HG03565 (cell line): ENCODE measurements around the gene DLEU7.

Experiments
- ATAC-seq: cut with Tn5 transposase; IDR thresholded peaks from one replicate; pipeline ENCODE4 v1.9.1; 2021; ENCODE audit warnings: mild to moderate bottlenecking, moderate library complexity; ENCODE audit not compliant: unreplicated experiment

DLEU7 gene

DNA sequence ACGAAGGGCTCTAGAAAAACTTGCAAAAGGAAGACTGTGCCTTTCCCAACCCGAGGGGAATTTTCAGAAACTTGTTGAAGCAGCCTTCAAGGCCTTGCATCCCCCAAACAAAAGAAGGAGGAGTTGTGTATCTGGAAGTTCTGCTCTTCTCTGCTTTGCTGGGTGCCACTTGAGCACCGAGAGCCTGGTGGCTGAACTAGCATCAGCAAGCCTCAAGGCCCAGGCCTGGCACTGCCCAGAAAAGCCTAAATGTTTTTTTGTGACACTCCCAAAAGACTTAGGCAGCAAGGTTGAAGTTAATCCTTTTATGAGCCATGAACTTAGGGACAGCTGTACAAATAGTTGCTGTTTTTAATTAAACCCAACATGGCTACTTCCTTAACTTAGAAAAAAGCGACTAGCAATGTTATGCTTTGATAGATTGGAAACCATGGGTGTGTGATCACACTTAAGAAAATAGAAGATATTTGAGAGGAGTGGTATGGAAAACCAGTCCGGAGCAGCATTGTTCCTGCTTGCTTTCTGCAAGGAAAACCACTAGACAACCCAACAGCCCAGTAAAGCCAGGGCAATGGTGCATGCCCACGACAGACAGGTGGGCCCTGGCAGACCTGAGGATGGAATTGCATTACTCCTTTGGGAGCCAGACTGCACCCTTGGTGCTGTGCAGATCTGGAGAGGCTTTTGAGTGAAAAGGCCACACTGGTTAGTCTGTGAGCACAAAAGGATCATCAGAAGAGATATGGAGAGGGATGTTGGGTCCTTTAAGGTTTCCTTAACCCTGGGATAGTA, 788 bp upstream of the DLEU7 start:
- no peak for ATAC-seq

DNA sequence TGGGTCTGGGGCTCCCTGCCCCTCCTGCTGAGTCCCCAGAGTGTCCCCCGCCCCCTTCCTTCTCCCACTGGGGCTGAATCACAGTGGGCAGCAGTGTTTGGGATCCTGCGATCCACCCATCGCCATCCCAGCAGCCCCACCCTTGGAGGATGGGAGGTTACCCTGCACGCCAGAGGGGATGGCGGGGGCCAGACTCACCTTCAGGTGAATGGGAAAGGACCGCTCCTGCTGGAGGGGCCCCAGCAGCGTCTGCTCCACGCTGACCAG, 569 bp downstream of the DLEU7 start:
- ATAC-seq = no peak

DNA sequence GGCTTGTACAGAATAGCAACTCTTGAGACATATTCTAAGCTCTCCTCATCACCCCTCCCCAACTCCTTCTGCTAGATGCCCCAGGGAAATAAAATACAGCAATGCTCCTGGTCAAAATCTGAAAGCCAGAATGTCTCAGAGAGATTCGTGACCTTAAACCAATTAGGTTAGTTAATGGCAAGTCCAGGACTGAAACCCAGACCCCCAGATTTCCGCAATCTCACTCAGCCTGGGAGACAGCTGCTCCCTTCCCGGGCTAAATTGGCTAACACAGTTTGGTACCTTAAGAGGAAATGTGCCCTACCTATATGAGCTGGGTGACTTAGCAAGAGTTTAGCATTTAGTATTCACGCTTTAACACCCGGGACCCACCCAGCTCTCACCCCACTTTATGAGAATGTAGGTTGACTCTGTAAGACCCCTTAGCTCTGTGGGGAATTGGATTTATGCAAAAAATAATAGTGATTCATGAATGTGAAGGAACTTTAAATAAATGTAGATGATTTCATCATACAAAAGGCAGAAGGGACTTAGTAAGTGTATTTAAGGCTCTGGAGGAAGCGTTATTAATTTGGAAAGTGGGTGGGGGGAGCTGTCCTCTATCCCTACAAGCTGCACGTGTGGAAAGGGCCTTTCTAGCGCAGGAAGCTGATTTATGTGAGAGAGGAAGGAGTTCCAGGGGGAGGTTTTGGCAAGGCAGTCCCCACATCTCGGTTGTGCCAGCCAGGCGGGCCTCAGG, 1.1 kb downstream of the DLEU7 start:
- ATAC-seq = no peak

DNA sequence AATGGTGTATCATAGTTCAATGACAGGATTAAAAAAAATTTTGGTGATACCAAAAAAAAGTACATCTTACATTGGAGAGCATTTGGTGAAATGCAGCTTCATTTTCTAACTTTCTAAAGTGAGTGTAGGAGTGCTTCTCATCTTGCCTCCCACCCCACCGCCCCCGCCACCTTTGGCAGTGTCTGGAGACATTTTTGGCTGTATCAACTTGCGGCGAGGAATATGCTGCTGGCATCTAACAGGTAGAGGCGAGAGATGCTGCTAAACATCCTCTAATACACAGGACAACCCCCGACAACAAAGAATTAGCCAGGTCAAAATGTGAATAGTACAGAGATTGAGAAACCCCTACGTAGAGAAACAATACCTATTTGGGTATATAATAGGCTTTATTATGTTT, 1.7 kb downstream of the DLEU7 start:
- no peak for ATAC-seq

DNA sequence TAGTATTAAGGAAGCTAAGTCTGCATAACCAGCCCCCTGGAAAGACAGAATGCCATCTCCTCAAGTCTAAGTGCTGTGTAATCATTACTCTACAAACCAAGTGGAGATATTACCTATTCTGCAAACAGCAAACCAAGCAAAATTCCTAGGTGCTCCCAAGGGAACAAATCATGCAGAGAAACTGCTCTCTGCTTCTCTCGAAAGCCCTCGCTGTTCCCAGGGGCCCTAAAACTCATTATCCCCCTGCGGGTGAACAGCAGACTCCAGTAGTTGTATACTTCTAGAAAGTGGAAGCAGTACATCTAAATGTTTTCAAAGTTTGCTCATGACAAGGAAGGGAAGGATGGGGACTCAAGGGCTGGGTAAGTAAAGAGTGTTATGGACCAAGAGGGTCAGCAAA, 3.2 kb downstream of the DLEU7 start:
- no peak for ATAC-seq

DNA sequence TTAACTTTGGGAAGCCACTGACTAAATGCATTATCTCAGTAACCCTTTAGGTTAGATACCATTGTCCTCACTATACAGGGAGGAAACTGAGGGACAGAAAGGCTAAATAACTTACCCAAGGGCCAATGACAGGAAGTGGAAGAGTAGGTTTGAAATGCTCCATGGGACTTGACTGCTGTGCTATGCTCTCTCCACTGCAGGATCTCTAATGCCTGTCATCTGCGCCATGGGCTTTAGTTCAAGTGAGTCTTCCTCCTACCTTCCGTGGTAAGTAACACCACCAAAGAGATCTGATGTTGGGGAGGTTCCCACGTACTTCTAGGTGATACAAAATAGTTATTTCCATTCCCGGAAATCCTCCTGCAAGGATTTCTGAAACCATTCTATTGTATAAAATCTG, 3.7 kb downstream of the DLEU7 start:
- ATAC-seq = no peak

DNA sequence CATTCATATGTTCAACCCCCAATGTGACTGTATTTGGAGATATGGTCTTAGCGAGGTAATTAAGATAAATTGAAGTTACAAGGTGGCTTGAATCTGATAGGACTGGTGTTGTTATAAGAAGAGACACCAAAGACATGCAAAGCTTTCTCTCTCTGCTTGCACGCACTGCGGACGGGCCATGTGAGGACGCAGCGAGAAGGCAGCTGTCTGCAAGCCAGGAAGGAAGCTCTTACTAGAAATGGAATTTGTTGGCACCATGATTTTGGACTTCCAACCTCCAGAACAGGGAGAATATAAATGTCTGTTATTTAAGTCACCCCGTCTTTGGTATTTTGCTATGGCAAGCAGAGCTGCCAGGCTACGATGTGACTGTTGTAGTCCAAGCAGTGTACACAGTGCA, 4.8 kb downstream of the DLEU7 start:
- ATAC-seq = no peak

DNA sequence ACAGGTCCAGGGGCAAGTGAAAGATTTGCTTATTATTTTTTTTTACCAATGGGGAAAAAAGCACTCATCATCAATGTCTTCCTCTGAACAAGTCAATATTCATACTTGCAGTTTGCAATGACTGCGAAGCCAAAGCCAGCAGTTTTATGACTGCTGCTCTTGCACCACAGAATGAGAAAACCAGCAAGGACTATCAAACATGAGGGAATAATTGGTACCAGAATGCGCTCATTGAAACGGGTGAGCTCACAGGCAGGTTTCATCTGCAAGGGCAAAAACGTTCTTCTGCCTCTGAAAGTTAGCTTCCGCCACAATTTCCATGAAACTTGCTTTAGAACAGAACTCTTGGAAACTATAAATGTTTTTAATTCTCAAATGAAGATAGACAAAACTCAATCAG, 5.5 kb downstream of the DLEU7 start:
- ATAC-seq = no peak

DNA sequence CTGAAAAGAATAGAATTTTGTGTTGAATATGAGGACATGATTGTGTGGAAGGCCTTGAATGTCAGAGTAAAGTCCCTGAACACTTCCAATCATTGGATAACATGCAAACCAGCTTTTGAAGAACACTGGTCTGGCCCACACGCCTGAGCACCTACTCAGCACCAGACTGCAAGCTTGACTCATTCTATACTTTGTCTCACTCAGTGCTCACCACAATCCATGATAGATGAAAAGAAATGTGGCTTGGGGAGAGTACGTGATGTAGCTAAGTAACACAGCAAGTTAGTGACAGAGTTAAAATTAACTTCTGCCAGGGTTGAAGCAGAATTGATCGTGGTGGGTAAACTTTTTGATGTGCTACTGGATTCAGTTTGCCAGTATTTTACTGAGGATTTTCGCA, 12.0 kb downstream of the DLEU7 start:
- ATAC-seq = no peak

DNA sequence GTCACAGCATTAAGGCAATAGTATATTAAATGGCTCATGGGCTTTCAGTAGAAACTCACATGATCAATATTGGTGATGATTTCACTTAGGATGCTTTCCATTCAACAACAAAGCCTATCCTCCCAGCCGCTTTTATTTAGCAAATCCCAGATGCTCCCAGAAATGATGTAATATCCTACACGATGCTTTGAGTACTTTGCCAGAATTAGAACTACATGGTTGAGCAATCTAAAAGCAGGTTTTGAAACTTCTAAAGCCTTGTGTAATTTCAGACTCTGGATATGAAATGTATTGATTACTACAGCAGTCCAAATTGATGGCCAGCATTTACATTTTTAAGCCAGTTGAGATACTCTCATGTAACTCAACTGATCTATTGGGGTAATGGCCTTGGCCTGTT, 13.6 kb downstream of the DLEU7 start:
- no peak for ATAC-seq

DNA sequence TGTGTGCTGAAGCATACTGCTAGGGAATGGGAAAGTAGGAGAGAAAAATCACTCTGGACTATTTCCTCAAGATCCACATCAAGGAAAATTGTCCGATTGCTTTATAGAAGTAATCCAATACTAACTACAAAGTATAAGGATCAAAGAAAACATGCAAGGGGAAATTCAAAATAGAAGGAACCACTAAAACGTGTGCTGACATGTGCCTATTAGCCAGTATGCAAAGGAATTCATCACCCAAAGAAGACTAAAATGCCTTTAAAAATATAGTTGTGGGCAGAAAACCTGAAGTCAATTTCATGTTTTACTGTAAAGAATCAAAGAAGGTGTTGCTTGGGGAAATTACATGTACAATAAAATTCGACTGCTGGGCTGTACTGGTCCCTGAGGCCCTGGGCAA, 14.3 kb downstream of the DLEU7 start:
- ATAC-seq = no peak

DNA sequence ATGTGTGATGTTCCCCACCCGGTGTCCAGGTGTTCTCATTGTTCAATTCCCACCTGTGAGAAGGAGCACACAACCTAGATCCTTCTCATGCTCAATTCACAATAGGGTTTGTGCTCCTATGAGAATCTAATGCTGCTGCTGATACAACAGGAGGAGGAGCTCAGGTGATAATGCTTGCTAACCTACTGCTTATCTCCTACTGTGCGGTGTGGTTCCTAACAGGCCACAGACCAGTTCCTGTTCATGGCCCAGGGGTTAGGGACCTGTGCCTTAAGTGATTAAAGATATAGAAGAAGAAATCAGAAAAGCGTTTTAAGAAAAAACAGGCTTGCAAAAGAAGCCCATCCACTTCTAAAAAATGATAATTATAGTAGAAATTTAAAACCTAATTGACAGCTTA, 17.5 kb downstream of the DLEU7 start:
- ATAC-seq = no peak

DNA sequence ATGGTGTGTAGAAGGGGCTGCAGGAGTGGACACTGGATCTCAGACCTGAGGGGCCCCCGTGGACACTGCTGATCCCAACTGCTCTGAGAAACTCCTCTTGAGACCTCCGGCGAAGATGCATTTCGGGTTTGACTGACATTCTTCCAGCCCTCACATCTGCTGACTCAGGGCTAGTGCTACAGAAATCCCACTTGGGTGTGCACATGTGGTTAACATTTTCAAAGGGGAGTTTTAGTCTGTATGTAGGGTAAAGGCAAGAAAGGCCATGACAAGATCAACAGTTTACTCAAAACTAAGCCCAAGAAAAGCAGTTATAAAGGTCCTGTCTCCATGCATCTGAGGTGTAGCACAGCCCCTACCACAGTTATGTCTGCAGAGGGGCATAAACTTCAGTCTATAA, 31.2 kb downstream of the DLEU7 start:
- ATAC-seq = no peak

DNA sequence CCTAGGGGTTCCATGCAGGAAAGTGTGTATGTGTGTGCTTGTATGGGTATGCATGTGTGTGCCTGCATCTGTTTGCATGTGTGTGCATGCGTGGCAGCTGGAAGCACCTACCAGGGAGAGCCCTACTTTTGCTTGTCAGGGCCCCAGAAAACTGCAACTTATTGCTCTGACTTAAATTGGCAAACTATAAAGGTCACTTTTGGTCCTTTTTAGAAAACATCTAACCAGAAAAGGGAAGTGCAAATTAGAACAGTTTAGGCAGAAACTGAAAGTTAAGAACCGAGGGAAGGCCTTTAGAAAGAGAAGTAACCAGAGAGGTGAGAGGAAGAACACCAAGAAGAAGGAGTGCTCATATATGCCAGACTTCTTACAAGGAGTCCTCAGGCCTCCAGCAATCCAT, 32.5 kb downstream of the DLEU7 start:
- peak; percentile 88 for ATAC-seq

DNA sequence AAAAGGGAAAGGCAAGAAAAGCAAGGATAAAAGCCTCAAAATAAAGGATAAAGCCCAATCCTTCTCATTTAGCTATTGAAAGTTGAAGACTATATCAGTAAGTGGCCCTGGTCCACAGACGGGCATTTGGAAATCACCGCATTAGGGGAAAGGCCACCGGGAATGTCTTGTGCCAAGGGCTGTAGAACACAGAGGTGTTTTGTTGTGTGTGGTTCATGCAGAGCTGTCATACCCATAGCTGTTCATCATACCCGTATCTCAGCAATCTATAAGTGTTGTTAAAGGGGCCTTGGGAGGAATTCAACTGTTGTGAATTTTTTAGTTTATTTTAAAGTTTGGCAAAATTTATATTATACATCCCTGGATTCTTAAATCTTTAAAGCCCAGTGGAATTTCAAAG, 33.0 kb downstream of the DLEU7 start:
- no peak for ATAC-seq

DNA sequence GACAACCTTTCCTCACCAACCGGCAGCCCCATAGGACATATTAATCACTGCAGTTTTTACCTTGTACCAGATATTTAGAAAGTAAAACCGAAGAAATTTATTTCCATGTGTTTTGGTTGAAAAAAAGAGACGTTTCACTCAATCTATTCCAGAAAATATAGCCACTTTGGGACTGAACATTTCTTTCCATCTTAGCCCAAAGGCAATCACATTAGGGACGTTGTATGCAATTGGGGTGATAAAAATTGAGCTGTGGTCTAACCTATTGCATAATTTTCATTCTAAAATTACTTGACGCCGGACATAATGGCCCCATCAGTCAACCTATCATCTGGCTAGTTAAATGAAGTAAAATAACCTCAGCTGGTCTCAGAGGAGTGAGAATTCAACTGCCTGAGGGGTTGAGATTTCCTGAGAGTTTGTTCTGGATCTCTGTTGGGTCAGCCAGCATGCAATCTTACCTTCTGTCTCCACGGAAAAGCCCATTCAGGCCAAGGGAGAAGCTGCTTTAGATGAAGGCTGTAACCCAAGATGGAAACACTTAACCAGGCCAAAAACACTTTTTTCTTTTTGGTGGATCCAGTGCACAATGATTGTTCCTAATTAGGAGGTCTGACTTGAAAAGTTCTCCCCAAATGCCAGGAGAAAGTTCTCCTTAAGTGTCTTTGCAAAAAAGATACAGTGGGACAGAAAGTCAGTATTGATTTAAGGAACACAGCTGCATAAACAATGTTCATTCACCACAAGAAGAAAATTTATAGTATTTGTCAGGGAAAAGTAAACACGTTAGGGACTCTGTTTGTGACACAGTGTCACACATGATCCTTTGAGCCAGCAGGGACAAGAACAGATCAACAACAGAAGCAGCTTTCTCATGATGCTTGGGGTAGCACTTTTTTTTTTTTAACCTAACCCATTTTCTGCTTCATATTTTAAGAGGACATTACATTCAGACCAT, 34.1 kb downstream of the DLEU7 start:
- no peak for ATAC-seq

DNA sequence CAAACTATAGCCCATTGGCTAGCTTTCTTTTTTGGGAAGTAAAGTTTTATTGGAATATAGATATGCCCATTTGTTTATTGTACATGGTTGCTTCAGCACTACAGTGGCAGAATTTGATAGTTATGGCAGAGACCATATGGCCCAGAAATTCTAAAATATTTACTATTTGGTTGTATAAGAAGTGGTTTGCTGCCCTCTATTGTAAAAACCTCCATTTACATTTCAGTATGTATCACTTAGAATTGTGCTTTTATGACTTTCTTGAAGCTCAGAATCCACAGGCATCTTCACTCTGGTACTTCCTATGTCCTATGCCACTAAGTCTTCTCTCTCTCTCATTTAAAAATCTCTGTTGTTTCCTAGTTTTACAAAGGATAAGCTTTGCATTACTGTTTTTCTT, 37.7 kb downstream of the DLEU7 start:
- ATAC-seq = no peak

DNA sequence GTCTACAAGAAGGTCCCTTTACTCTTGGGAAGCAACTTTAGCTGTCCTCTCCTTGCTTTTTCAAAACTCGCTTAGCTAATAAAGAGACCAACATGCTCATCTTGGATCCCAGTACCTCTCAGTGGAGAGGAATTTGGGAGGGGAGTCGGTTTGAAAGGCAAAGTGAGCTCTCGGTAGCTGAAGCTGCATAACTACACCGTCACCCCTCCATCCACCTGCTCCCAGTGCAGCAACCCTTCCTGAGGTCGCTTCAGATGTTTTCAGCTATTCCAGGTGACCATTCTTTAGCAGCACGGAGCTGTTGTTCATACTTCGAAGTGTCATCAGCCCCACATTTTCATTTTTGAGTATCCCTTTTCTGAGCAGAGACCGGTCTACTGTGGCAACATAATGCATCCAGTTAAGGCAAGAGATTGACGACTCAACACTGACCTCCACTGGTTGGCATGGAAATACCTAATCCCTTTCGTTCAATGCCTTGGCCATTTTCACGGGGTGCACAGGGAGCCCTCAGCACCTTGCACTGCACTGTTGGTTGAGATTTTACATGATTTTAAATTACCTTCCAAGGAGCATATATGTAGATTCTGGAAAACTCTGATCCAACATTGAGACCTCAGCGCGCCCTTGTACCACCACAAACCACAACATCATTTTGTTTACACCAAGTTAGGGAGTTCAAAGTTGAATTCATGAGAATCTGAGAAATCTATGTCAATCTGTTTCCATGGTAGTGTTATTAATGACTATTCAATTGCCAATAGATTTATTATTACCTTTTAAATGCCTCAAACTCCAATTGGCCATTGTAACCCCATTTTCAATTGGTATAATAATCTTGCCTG, 42.2 kb downstream of the DLEU7 start:
- ATAC-seq = peak; percentile 80

DNA sequence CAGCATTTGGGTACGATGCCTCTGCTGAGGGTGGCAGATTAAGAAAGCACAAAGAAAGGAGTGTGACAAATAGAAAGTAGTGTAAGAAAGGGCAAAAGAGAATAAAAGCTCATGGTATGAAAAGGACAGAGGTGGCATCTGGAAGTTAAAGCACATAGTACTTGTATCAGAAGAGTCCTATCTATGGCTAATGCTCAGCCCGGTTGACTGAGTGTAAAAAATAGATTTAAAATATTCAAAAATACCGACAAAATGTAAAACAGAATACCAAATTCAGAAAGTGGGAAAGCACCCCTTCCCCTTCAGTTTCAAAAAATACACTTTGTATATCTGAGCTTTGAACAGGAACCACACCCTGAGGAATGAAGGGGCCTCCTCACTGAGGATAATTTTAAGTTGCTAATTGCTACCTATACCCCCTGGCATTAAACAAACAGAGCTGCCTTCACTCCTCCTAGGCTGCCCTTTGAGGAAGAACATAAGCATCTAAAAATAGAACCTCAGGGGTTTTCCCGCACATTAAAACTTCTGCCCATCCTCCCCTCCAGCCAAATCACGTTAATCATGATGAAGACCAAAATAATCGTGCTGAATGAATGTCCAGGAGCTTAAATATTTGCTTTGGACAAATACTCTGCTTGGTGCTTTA, 43.3 kb downstream of the DLEU7 start:
- ATAC-seq = no peak

DNA sequence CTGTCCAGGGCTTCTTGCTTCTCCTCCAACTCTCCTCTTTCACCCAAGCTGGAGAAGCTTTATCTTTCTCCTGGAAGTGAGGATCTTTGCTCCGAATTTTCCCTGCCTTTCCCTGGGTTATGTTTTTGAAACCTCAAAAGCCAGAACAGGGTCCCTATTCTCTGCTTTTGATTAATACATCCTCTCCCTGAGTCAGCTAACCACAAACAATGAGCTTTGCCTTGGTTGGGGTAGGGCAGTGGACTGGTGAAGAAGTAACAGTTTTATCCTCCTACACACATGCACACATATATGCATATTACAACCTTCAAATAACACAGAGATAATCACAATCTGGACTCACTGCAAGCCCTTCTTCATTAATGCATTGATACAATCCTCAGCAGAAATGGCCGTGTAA, 44.6 kb downstream of the DLEU7 start:
- no peak for ATAC-seq
